ENCODE data around the gene MYO16.

The MYO16 gene

GRCh38 chr13:108690726-108691125 lies 61.3 kb downstream of the MYO16 start:
- Histone ChIP-seq H3K36me3 (ENCODE audit: insufficient read depth, low read length) (no peaks in the 10 kb centered on the region), H3K9me3 (ENCODE audit: insufficient read depth, low read depth, low read length) (no peaks in the 10 kb centered on the region), H3K9me2 (replicated peaks; ENCODE audit: low read depth, low read length) (no peaks in the 10 kb centered on the region), H3K9ac (ENCODE audit: low read depth, low read length, poor library complexity, severe bottlenecking) (no peak overlapping the region), H3K79me2 (ENCODE audit: insufficient read depth, low read length) (no peaks in the 10 kb centered on the region), H3K27me3 (ENCODE audit: insufficient read depth, low read length, poor library complexity, severe bottlenecking) (no peaks in the 10 kb centered on the region), H3K4me2 (ENCODE audit: low read depth, low read length, poor library complexity, severe bottlenecking) (no peak overlapping the region), H2AFZ (ENCODE audit: low read length) (no peak overlapping the region), H3K4me1 (ENCODE audit: insufficient read depth, low read length, poor library complexity, severe bottlenecking) (no peaks in the 10 kb centered on the region), H3K4me3 (ENCODE audit: low read length, poor library complexity, severe bottlenecking) (no peak overlapping the region), H4K20me1 (ENCODE audit: insufficient read depth, low read length, poor library complexity, severe bottlenecking) (no peaks in the 10 kb centered on the region), H3F3A (ENCODE audit: low read depth) (no peaks in the 10 kb centered on the region)
- TF ChIP-seq EZH2phosphoT487 (IDR thresholded peaks at IDR 0.05; ENCODE audit: borderline replicate concordance), result no peak
- no peak for TF ChIP-seq CTCF (conservative IDR thresholded peaks at IDR 0.05; ENCODE audit: low read length)

- Histone ChIP-seq H3K4me3 (ENCODE audit: low read length, poor library complexity, severe bottlenecking) (no peak overlapping the region), H3K36me3 (ENCODE audit: insufficient read depth, low read length) (no peaks in the 10 kb centered on the region), H3K4me2 (ENCODE audit: low read depth, low read length, poor library complexity, severe bottlenecking) (no peak overlapping the region), H2AFZ (ENCODE audit: low read length) (no peak overlapping the region), H3K27me3 (ENCODE audit: insufficient read depth, low read length, poor library complexity, severe bottlenecking) (no peaks in the 10 kb centered on the region), H3K79me2 (ENCODE audit: insufficient read depth, low read length) (no peaks in the 10 kb centered on the region), H3K9me3 (ENCODE audit: insufficient read depth, low read depth, low read length) (no peaks in the 10 kb centered on the region; the same call in 1 of the 2 replicates), H3K9me2 (replicated peaks; ENCODE audit: low read depth, low read length) (no peaks in the 10 kb centered on the region), H3F3A (ENCODE audit: low read depth) (no peaks in the 10 kb centered on the region), H3K9ac (ENCODE audit: low read depth, low read length, poor library complexity, severe bottlenecking) (no peak overlapping the region), H4K20me1 (ENCODE audit: insufficient read depth, low read length, poor library complexity, severe bottlenecking) (no peaks in the 10 kb centered on the region), H3K4me1 (ENCODE audit: insufficient read depth, low read length, poor library complexity, severe bottlenecking) (no peaks in the 10 kb centered on the region)
- no peak for TF ChIP-seq EZH2phosphoT487 (IDR thresholded peaks at IDR 0.05; ENCODE audit: borderline replicate concordance)
- TF ChIP-seq CTCF (conservative IDR thresholded peaks at IDR 0.05; ENCODE audit: low read length), result no peak
Measured at GRCh38 chr13:108700422-108701170, 71.2 kb downstream of the MYO16 start.

DNA sequence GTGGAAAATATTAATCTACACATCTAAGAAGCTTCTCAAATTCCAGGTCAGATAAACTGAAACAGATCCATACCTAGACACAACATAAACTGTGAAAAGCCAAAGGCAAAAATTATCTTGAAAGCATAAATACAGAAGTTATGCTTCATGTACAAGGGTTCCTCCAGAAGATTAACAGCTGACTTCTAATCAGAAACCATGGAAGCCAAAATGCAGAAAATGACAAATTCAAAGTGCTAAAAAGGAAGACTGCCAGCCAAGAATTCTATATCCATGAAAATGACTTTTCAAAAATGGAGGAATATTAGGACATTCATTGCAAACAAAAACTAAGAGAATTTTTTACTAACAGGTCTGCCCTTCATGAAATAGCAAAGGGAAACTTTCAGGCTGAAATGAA lies 72.8 kb downstream of the MYO16 start:
- Histone ChIP-seq H3K4me1 (ENCODE audit: insufficient read depth, low read length, poor library complexity, severe bottlenecking) (no peaks in the 10 kb centered on the region), H3K27me3 (ENCODE audit: insufficient read depth, low read length, poor library complexity, severe bottlenecking) (no peaks in the 10 kb centered on the region), H3K9me2 (replicated peaks; ENCODE audit: low read depth, low read length) (no peaks in the 10 kb centered on the region), H3K4me2 (ENCODE audit: low read depth, low read length, poor library complexity, severe bottlenecking) (no peak overlapping the region), H3F3A (ENCODE audit: low read depth) (no peaks in the 10 kb centered on the region), H3K4me3 (ENCODE audit: low read length, poor library complexity, severe bottlenecking) (no peak overlapping the region), H3K9me3 (ENCODE audit: insufficient read depth, low read depth, low read length) (peaks cover 3% of the 10 kb centered on the region; the same call in 1 of the 2 replicates), H2AFZ (ENCODE audit: low read length) (no peak overlapping the region), H3K79me2 (ENCODE audit: insufficient read depth, low read length) (no peaks in the 10 kb centered on the region), H4K20me1 (ENCODE audit: insufficient read depth, low read length, poor library complexity, severe bottlenecking) (no peaks in the 10 kb centered on the region), H3K9ac (ENCODE audit: low read depth, low read length, poor library complexity, severe bottlenecking) (no peak overlapping the region), H3K36me3 (ENCODE audit: insufficient read depth, low read length) (no peaks in the 10 kb centered on the region)
- TF ChIP-seq CTCF (conservative IDR thresholded peaks at IDR 0.05; ENCODE audit: low read length) (no peak), EZH2phosphoT487 (IDR thresholded peaks at IDR 0.05; ENCODE audit: borderline replicate concordance) (no peak)
